Body of pancreas (tissue), 4 donors: ENCODE data around the gene DLGAP1.

Source experiments
- POLR2A ChIP-seq, 3 donors: fragments of 450-650 bp; IDR thresholded peaks; one replicate each; pipeline ENCODE4 v1.6.1; 2016; ENCODE audit warnings: antibody characterized with exemption in 3 of 3, mild to moderate bottlenecking in 2 of 3
- TF ChIP-seq, protein P1 (sequence below), 7 experiments: fragments of 450-650 bp in 4 of 7; fragments of 200-600 bp in 3 of 7; sonication (generic) in 3 of 7; IDR thresholded peaks; one replicate each; pipeline ENCODE4 v1.5.1; 2016 to 2019; ENCODE audit warnings: antibody characterized with exemption in 7 of 7

DNA sequence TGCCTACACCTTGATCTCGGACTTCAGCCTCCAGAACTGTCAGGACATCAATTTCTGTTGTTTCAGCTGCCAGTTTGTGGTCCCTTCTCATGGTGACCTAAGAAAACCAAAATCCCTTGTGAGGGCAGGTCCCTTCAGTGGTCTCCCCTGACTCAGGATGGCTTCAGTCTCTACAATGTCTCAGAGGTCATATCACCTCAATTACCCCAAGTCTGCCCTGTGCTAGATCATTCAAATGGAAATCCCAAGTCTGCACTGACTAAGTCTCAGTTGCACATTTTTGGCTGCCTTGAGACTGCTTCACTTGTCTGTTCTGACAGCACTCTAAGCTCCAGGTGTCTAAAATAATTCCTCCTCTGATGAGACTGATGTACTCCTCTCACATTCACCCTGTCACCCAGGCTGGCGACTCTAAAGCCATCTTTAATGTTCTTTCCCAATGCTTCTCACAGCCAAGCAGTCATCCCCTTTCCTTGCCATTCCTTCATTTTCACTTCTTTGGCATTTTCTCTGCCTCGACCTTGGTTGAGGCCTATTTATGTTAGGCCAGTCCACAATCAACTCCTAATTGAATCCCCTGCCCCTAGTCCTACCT lies 470.8 kb downstream of the DLGAP1 start:
- TF ChIP-seq, protein P1, sequence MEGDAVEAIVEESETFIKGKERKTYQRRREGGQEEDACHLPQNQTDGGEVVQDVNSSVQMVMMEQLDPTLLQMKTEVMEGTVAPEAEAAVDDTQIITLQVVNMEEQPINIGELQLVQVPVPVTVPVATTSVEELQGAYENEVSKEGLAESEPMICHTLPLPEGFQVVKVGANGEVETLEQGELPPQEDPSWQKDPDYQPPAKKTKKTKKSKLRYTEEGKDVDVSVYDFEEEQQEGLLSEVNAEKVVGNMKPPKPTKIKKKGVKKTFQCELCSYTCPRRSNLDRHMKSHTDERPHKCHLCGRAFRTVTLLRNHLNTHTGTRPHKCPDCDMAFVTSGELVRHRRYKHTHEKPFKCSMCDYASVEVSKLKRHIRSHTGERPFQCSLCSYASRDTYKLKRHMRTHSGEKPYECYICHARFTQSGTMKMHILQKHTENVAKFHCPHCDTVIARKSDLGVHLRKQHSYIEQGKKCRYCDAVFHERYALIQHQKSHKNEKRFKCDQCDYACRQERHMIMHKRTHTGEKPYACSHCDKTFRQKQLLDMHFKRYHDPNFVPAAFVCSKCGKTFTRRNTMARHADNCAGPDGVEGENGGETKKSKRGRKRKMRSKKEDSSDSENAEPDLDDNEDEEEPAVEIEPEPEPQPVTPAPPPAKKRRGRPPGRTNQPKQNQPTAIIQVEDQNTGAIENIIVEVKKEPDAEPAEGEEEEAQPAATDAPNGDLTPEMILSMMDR (IDR thresholded peaks at IDR 0.05) = no peak
- TF ChIP-seq POLR2A (IDR thresholded peaks at IDR 0.05) = no peak
